HG03097 (cell line): ENCODE results near the gene PHYH.
A peak's percentile ranks its signal among the peaks of the same experiment; 100 is the strongest.
"Not testable (repeated sequence)": the region's sequence is repeated elsewhere in the genome, so short reads cannot be mapped to it uniquely, and the experiment has no call there.

Experiments
- ATAC-seq: cut with Tn5 transposase; IDR thresholded peaks from one replicate; pipeline ENCODE4 v1.9.1; 2021; ENCODE audit not compliant: unreplicated experiment, low FRiP score

The PHYH gene

DNA sequence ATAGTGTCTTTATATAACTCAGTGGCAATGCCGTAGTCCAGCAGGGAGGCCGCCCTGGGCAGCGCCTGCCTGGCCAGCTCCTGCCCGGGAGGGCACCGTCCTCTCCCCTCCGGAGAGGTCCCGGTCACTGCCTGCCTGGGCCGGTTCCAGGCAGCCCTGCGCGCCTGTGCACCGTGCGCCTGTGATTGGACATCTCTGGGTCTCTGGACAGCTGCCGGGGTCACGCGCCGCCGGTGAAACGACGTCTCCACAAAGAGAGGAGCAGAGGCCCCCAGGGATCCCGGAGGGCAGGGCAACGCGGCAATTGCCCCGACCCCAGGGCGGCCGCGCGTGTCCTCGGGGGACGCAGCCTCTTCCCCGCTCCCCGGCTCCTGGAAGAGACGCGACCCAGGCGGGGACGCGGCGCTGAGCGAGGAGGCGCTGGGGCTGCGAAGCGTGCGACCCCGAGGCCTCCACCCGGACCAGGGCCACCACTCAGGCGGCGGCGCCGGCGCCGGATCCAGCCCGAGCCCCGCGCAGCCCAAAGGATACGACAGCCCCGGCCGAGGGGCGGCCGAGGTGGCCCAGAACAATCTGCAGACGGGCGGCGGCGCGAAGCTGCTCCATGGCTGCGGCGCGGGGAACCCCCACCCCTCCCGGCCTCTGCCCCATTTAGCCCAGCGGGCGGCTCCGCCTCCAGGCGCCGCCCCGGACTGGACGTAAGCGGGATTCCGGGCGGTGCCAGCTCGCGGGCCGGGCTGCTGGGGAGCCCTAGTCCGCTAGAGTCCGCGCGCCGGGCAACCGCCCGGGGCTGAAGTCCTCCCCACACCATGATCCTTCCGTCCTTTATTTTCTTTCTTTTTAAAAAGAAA is at the start of gene PHYH:
Gene PHYH (minus strand): TSS at position 628 of the 851 bp plus-strand sequence. CDS start 22 bp downstream, at position 606.
- ATAC-seq = peak; percentile 57

DNA sequence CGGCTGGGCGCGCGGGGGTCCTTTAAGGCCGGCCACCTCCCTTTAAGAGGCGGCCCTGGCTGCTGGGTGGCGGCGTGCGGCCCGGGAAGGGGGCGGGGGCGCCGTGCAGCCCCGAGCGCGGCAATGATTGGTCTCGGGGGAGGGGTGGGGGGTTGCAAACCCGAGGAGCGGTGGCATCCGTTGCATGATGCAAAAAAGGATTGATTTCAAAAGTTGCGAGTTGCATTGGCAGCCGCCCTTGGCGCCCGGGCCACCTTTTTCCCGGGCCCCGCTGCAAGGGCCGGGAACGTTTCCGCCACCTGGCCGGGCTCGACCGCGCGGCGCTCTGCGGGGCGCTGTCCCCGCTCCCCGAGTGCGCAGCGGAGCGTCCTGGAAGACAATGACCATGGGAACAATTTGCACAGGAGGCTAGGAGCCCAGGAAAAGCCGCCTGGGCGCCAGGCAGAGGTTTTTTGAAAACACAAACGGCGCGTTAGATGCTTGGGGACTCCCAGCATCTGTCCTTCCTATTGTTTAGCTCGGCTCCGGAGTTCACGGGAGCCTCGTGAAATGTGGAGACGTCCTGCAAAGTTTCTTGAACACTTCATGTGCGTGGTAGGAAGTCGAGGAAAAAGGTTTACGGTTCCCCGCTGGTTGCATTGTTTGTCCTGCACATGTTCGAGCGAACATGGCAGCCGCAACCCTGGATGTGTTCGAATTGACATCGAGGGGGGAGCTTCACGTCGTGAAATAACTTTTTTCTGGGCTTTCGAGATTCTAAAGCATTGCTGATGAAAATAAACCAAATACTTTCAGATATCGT is 48.6 kb upstream of the PHYH start, which contains the start of gene SEPHS1:
Gene SEPHS1 (minus strand): TSS at position 78 of the 802 bp plus-strand sequence. CDS start 3,343 bp downstream, outside the sequence.
- peak; percentile 43 for ATAC-seq

DNA sequence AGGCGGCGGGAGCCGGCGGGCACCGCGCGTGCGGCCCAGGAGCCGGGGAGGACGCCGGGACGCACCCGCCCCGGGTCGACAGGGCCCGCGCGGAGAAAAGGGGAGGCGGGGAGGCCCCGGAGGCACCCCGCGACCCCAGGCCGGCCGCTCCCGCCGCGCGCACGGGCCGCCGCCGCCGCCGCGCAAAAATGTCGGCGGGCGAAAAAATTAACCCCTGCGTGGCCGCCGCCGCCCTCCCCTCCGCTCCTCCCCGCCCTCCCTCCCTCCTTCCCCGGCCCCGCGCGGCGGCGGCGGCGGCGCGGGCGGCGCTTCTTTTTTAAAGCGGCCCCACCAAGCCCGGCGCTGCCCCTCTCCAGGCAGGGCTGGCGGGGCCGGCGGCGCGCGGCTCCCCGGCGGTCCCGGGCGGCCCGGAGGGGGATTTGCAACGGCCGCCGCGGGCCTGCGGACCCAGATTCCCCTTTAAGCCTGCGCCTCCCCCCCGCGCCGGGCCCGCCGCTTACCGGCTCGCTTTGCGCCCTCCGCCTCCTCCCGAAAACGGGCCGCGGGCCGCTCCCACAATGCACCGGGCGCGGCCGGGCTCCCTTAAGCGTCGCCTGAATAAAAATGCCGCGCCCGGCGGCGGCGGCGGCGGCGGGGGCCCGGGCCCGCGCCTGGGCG is 47.8 kb upstream of the PHYH start:
- ATAC-seq = peak; percentile 47

DNA sequence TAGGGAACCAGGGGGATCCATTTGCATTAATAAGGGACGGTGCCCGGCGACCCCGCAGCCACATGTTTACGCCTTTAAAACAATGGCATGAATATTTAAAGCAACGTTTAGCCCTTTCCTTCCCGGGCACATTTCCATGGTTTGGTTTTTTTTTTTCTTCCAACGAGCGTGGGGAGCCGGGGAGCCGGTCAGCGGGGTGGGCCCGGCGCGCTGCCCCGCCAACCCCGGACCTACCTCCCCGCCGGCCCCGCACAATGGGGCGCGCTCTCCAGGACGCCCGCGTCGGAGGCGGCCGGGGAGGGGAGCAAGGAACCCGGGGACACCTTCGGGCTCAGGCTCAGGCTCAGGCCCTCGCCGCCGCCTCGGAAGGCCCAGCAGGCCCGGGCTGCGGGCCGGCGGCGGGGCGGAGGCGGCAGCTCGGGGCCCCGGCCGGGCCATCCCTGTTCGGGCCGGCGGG is 47.2 kb upstream of the PHYH start:
- peak; percentile 23 for ATAC-seq

DNA sequence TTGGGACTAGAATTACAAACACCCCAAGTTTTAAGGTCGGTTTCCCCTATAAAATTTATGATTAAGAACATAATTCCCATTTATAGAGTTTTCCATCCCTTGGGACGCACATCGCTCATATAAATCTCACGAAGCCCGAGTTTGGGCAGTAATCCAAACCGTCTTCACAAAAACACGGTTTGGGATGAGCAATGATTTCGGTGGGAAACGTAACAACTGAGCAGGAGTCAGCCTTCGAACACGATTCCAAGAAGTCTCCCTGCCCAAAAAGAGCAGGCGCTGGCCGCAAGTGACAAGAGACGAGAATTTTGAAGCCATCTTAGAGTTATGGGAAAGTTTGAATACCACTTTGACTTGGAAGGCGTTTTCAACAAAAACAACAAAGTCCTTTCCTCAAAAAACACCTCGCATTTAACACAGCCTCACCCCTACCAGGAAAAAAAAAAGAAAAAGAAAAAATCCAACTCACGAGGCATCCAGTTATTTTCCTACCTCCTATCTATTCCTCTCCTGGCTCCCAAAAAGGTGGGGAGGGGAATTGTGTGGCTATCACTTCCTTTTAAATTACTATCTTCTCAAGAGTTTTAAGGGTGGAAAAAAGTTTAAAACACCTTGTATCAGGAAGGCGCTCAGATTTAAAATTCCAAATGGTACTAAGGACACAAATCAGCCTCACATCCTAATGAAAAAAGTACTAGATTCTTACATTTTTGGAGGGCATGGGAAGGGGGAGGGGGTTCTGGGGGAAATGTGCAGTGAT is 46.6 kb upstream of the PHYH start:
- ATAC-seq = no peak

DNA sequence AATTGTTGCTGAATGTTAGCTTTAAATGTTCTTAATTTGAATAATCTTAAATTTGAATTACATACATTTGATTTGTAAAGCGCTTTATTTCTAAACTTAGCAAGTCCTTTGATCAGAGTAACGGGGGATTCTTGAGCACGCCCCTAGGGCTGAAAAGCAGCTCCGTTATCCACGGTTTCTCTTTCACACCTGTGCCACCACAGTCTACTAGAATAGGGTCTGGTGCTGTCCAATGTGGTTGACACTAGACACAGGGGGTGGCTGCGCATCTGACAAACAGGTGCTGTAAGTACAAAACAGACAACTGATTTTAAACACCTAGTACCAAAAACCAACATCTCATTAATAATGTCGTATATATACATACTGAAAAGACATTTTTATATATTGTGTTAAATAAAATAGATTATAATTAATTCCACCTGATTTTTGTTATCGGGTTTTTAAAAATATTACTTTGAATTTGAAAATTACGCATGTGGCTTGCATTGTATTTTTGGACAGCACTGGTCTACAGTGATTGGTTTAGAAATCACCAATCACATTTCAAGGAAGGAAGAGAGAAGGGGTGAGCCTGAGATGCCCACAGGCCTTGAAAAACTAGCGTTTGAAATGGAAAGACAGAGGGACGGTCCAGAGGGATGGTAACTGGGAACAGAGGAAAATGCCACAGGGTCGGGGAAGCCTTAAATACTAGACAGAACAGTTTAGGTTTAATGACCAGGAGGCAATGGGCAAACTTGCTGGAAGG is 40.9 kb upstream of the PHYH start:
- ATAC-seq = peak; percentile 84

DNA sequence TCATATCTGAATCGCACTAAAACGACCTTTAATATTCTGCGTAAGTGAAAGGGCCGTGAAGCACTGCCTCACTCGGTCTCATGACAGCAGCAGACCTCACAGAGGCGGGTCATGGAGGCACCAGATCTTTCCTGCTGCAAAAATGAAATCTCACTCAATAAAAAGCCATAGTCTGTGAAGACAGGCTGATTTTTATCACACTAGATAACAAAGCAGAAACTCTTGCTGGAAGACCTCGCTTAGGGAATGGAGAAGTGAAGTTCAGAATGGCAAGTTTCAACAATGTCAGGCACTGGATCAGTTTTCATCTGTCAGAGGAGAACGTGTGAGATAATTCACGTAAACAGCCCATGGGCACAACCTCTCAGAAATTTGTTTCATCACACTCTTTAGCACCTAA is 40.2 kb upstream of the PHYH start:
- peak; percentile 10 for ATAC-seq

DNA sequence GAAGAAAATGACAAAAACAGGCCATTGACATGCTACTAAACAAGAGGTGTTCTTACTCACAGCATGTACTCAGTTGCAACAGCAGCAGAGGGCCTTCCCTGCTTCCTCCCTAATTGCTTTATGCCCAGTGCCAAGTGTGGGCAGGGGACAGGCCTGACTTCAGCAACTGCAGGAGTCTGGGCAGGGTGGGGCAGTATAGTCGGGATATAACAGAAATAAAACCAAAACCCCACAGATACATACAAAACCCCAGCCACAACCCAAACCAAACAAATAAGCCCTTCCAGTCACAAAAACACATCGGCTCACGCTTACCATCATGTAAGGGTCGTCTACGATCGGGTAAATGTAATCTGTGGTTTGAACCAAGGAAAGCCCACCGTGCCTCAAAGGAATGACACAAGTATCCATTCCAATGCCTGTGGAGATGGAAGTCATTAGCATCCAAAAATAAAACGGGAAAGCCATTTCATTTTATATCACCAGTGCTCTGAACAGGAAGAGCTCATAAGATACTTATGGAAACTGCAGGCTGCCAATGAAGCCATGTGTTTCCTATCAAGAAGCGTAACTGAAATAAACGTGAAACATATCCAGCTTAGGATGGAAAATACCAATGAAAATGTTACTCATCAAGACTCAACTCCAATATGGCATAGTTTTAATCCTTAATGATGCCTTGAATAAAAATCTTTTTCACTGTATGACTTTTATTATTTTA is 38.7 kb upstream of the PHYH start:
- ATAC-seq = no peak

DNA sequence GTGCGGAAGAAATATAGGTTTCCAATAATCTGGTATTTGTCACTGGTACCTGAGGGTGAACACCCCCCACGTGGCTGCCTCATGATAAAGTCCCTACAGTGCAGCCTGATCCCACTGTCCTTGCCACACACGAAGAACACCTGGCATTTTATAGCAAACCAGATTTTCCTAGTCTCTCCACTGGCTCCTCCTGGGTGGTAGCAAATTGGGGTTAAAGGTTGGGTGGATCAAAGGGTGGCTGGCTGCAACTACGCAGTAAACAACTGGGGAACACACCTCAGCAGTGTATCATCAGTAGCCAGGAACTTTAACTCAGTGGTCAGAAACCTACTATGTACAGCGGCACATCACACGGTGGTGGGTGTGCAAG is 37.9 kb upstream of the PHYH start:
- ATAC-seq = no peak

DNA sequence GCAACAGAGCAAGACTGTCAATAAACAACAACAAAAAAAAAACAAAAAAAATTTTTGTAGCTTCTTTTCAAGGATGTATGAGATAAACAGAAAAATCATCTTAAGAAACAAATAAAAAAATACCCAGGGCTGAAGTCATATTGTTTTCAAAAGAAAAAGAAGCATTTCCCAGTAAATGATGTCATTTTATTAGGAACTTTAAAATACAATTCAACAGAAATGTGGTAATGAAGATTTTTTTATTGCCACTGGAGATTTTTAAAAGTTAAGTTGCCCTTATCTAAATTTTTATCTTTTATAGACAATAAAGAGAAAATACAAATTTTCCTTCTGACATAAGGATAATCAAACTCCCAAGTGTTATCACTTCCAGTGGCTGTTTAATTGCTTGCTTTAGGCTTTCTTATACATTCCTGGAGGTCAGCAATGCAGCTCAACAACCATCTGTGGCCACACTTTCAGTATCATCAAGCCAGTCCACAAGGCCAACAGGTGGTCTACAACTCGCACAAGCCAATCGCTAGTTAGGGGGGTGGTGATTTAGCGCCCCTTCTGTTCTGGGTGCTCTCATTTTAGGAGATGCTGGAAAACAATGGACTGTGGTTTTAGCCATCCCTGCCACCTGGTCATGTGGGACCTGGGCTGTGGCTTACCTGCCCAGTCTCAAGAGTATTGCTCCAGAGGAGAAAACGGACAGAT is 37.4 kb upstream of the PHYH start:
- ATAC-seq = no peak

DNA sequence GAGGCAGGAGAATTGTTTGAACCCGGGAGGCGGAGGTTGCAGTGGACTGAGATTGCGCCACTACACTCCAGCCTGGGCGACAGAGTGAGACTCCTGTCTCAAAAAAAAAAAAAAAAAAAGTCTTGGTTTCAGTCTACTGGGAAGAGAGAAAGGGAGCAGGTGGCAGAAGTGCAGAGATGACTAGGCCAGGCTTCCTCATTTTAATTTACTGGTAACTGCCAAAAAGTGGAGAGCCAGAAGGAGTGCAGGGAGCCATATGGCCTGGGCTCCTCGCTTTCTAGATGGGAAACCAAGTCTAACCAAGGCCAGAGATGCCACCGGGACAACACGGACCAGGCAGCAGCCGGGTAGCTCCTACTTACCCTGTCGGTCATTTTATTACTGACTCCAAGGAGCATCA is 36.0 kb upstream of the PHYH start:
- ATAC-seq = no peak

DNA sequence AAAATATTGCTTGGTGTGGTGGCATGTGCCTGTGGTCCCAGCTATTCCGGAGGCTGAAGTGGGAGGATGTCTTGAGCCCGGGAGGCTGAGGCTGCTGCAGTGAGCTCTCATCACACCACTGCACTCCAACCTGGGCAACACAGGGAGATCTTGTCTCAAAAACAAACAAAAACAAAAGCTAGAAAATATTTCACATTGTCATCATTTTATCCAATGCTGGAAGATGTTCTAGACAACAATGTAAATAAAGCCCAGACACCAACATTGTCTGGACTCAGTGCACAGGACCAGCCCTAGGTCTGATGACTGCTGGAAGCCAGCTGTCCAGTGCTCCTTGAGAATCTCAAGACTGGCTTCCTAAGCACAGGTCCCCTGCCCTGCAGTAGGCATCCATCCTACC is 34.7 kb upstream of the PHYH start:
- ATAC-seq = no peak

DNA sequence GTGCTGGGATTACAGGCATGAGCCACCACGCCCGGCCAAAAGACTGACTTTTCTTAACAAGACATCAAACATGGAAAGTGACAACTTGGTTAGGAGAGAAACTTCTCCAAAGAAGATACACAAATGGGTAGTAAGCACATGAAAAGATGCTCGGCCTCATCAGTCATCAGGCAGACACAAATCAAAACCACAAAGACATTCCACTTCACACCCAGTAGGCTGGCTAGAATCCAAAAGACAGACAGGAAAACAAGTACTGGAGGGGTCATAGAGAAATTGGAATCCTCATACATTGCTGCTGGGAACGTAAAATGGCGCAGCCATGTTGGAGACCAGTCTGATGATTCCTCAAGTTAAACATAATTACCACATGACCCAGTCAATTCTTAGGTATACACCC is 31.8 kb upstream of the PHYH start:
- ATAC-seq = no peak

DNA sequence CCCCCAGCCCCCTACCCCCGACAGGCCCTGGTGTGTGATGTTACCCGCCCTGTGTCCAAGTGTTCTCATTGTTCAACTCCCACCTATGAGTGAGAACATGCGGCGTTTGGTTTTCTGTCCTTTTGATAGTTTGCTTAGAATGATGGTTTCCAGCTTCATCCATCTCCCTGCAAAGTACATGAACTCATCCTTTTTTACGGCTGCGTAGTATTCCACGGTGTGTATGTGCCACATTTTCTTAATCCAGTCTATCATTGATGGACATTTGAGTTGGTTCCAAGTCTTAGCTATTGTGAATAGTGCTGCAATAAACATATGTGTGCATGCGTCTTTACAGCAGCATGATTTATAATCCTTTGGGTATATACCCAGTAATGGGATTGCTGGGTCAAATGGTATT is 31.1 kb upstream of the PHYH start:
- not testable (repeated sequence) for ATAC-seq

DNA sequence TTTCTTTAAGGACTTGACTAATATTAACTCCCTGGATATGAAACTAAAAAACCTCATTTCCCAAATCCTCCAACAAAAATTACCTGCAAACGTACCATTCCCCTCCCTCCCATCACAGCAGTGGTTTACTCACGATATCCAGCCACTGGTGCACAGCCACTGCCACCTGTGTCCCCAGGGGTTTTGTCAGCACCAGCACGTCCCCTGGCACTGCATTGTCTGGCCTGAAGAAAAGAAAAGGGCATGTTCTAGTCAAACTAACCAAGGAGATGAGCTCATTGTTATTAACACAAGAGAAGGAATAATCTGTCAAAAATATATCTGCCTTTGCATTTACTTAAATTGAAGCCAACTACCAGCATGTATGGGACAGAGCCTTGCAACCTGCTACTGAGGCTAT is 29.7 kb upstream of the PHYH start:
- ATAC-seq = no peak

DNA sequence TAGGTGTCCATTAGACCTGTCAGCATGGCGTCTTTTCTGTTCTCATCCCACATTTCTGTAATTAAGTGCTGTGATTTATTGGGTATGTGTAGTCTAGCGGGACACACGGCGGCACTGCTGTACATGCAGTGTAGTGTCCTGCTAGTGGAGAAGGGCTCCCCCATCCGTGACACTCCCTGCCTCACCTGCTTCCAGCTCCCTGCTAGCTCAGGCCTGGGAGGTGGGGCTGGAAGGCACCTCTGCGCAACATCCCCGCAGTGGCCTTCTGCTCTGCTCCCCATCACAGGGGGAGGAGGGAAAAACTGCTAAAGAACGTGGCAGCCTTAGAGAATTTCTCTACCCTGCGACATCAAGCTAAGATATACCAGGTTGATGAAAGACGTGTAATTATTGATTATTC is 28.7 kb upstream of the PHYH start:
- ATAC-seq = no peak

DNA sequence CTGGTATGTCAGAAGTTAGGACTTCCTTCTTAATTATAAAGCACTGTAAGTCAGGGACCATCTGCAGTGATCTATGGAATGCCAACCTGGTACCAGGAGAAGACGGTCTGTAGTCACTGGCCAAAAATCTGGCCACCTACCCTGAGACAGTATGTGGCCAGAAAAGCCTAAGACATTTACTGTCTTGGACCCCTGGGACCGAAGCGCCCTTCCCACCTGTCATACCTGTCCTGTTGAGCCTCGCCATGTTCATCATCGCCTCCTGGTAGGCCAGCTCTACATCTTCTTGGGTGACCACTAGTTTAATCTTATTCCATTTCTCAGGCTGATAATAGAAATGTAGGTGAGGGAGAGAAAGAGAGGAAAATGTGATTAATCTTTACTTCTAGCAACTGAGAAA is 28.3 kb upstream of the PHYH start:
- ATAC-seq = no peak

DNA sequence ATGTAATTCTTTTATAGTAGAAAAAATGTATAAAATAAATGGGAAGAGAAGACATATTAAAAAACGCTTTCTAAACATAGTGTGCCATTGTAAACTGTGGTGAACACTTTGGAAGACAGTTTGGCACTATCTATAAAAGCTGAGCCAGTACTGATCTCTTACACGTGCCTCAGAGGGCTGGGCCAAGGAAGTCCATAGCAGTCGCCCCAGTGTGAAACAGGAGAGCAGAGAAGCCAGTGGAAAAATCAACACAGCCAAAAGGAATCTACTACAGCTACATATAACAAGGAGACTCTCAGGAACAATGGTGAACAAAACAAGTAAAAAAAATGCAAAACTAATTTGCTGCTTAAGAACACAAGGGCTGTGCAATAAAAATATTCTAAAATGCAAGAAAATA is 27.7 kb upstream of the PHYH start:
- no peak for ATAC-seq
